ENCODE results near the gene AGAP1.

Gene AGAP1

GRCh38 chr2:235534678-235535422, 41.0 kb downstream of the AGAP1 start:
- DNase-seq: peak; percentile 9

GRCh38 chr2:235535423-235536130, 41.7 kb downstream of the AGAP1 start:
- no peak for DNase-seq

GRCh38 chr2:235536711-235537110, 42.9 kb downstream of the AGAP1 start:
- no peak for DNase-seq

GRCh38 chr2:235537186-235537585, 43.3 kb downstream of the AGAP1 start:
- no peak for DNase-seq

- no peak for DNase-seq
Measured at GRCh38 chr2:235537587-235537986, 43.7 kb downstream of the AGAP1 start.

- DNase-seq: no peak
Measured at GRCh38 chr2:235538144-235538639, 44.3 kb downstream of the AGAP1 start.

- no peak for DNase-seq
Measured at GRCh38 chr2:235538981-235539380, 45.1 kb downstream of the AGAP1 start.

GRCh38 chr2:235539773-235540172, 45.9 kb downstream of the AGAP1 start:
- DNase-seq: no peak

GRCh38 chr2:235541016-235541415, 47.2 kb downstream of the AGAP1 start:
- DNase-seq: no peak

- DNase-seq: no peak
Measured at GRCh38 chr2:235541838-235542549, 48.2 kb downstream of the AGAP1 start.

- DNase-seq: no peak
Measured at GRCh38 chr2:235542733-235543127, 48.9 kb downstream of the AGAP1 start.

- DNase-seq: no peak
Measured at GRCh38 chr2:235543128-235543750, 49.4 kb downstream of the AGAP1 start.

- DNase-seq: no peak
Measured at GRCh38 chr2:235543851-235544688, 50.2 kb downstream of the AGAP1 start.

- no peak for DNase-seq
Measured at GRCh38 chr2:235544689-235544969, 50.8 kb downstream of the AGAP1 start.

- no peak for DNase-seq
Measured at GRCh38 chr2:235545339-235546150, 51.7 kb downstream of the AGAP1 start.

GRCh38 chr2:235546151-235546435, 52.2 kb downstream of the AGAP1 start:
- DNase-seq: no peak

- no peak for DNase-seq
Measured at GRCh38 chr2:235546436-235546835, 52.6 kb downstream of the AGAP1 start.

GRCh38 chr2:235549735-235550377, 56.0 kb downstream of the AGAP1 start:
- DNase-seq: no peak

GRCh38 chr2:235550378-235550760, 56.5 kb downstream of the AGAP1 start:
- DNase-seq: no peak

- DNase-seq: no peak
Measured at GRCh38 chr2:235550946-235551345, 57.1 kb downstream of the AGAP1 start.

- peak; percentile 55 for DNase-seq
Measured at GRCh38 chr2:235551965-235552364, 58.1 kb downstream of the AGAP1 start.
